Erythroblast (primary cell): ENCODE measurements around the gene SLC25A10.

ENCODE experiments used
- GATA1 ChIP-seq: IDR thresholded peaks from 2 replicates; pipeline ENCODE4 v1.6.1; 2011; ENCODE audit warnings: low read depth, mild to moderate bottlenecking, control low read depth, low read length, moderate library complexity
- POLR2A ChIP-seq: IDR thresholded peaks from 2 replicates; pipeline ENCODE4 v1.6.1; 2011; ENCODE audit warnings: mild to moderate bottlenecking, low read length

DNA sequence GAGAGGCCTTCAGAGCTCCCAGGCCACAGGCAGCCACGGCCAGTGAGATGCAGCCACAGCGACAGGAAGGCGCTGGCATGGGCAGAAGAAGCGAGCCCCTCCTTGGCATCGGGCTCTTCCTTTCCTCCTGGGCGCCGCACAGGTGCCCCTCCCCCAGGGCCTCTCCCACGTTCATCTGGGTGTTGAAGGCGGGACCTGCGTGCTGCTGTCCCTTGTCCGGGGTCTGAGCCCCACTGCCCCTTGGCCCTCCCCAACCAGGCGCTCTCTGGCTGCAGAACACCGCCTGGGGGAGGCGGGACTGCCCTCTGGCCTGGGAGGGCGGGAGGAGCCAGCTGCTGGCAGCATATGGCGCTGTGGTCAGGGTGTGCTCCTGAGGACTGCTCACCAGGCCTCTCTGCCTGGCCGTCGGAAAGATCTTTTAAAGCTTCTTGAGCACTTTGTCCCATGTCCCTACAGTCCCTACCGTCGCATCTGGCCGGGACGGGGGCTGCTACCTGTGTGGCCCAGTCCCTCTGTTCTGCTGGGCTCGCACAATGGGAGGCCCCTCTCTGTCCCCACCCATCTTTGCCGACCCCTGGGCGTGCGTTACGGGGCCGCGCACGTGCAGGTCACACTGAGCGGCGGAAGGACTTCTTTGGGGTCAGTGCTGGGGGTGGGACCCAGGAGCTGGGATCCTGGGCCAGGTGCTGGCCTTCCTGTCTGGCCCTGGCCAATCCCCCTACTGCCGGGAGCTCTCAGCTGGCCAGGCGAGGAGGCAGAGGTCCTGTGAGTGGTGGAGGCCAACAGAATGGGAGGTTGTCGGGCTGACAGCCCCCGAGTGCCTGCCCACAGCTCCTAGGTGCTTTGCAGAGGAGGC is 1.7 kb downstream of the SLC25A10 start:
- TF ChIP-seq POLR2A, result no peak
- no peak for TF ChIP-seq GATA1
